Neutrophil (primary cell): Measurements from ENCODE around the gene YWHAH.

Experiments
- H3K27ac ChIP-seq: fragments of 200-600 bp; sonication (generic); 2 replicates; pipeline ENCODE4 v1.5.1; 2016; ENCODE audit warnings: mild to moderate bottlenecking, moderate library complexity
- H3K27me3 ChIP-seq: fragments of 200-600 bp; sonication (generic); 2 replicates; pipeline ENCODE4 v1.6.0; 2016; ENCODE audit warnings: mild to moderate bottlenecking
- H3K36me3 ChIP-seq: fragments of 200-600 bp; sonication (generic); 2 replicates; pipeline ENCODE4 v1.5.1; 2017
- H3K4me1 ChIP-seq, 2 experiments: fragments of 200-600 bp in 1 of 2; sonication (generic) in 1 of 2; 1 replicate in 1 of 2; 2 replicates in 1 of 2; pipeline versions ENCODE4 v1.5.1 to v1.6.1; 2013 to 2016; ENCODE audit warnings: low read depth in 1 of 2, low read length in 1 of 2, mild to moderate bottlenecking in 1 of 2, moderate library complexity in 1 of 2; ENCODE audit not compliant: control insufficient read depth in 1 of 2, insufficient read depth in 1 of 2
- H3K4me3 ChIP-seq, 2 experiments: fragments of 200-600 bp in 1 of 2; sonication (generic) in 1 of 2; 1 replicate in 1 of 2; 2 replicates in 1 of 2; pipeline ENCODE4 v1.5.1; 2013 to 2016; ENCODE audit warnings: low read depth in 1 of 2, low read length in 1 of 2, mild to moderate bottlenecking in 1 of 2, moderate library complexity in 1 of 2
- H3K9me3 ChIP-seq: fragments of 200-600 bp; sonication (generic); 2 replicates; pipeline ENCODE4 v1.5.1; 2016
- TF ChIP-seq, protein P1 (sequence below): fragments of 200-600 bp; sonication (generic); IDR thresholded peaks from 2 replicates; pipeline ENCODE4 v1.5.1; 2016; ENCODE audit warnings: antibody characterized with exemption

The YWHAH gene

DNA sequence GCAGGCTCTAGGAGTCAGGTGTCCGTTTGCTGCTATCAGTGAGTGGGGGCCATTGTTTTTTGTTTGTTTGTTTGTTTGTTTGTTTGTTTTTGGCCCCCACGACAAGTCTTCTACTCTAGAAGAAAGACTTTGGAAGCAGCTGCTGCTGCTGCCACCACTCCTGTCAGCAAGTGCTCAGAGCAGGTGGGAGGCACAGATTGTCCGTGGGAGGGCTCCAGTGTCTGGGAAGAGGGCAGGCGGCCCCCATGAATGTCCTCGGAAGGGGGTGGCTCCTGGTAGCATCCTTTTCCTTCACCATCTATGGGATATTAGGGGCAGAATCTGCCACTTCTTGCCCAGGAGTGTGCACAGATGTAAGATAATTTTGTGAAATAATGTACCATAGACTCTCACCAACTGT lies 37.8 kb upstream of the YWHAH start:
- H3K9me3 ChIP-seq = no peaks in the 10 kb centered on the region
- H3K4me3 ChIP-seq = no peak overlapping the region
- no peak overlapping the region for H3K27ac ChIP-seq
- TF ChIP-seq, protein P1, sequence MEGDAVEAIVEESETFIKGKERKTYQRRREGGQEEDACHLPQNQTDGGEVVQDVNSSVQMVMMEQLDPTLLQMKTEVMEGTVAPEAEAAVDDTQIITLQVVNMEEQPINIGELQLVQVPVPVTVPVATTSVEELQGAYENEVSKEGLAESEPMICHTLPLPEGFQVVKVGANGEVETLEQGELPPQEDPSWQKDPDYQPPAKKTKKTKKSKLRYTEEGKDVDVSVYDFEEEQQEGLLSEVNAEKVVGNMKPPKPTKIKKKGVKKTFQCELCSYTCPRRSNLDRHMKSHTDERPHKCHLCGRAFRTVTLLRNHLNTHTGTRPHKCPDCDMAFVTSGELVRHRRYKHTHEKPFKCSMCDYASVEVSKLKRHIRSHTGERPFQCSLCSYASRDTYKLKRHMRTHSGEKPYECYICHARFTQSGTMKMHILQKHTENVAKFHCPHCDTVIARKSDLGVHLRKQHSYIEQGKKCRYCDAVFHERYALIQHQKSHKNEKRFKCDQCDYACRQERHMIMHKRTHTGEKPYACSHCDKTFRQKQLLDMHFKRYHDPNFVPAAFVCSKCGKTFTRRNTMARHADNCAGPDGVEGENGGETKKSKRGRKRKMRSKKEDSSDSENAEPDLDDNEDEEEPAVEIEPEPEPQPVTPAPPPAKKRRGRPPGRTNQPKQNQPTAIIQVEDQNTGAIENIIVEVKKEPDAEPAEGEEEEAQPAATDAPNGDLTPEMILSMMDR = no peak
- no peaks in the 10 kb centered on the region for H3K27me3 ChIP-seq
- H3K36me3 ChIP-seq = peaks cover 64% of the 10 kb centered on the region
- H3K4me1 ChIP-seq = no peaks in the 10 kb centered on the region

DNA sequence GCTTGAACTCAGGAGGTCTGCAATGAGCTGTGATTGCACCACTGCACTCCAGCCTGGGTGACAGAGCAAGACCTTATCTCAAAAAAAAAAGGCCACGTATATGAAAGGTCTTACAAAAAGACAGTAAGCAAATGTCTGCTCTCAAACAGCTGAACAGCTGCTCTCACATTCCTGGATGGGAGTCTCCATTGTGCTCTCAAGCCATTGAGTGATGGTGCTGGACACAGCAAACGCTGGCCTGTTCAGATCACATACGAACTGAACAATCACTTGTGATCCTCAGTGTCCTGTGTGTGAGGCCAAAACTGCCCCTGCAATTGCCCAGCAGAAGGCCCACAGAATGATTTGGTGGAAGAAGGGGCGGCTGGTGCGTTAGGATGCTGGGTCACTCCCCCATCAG lies 34.4 kb upstream of the YWHAH start:
- Histone ChIP-seq H3K4me3 (no peak overlapping the region), H3K9me3 (no peaks in the 10 kb centered on the region), H3K27ac (no peak overlapping the region), H3K4me1 (no peaks in the 10 kb centered on the region), H3K27me3 (no peaks in the 10 kb centered on the region), H3K36me3 (peaks cover 50% of the 10 kb centered on the region)
- TF ChIP-seq, protein P1 = no peak

DNA sequence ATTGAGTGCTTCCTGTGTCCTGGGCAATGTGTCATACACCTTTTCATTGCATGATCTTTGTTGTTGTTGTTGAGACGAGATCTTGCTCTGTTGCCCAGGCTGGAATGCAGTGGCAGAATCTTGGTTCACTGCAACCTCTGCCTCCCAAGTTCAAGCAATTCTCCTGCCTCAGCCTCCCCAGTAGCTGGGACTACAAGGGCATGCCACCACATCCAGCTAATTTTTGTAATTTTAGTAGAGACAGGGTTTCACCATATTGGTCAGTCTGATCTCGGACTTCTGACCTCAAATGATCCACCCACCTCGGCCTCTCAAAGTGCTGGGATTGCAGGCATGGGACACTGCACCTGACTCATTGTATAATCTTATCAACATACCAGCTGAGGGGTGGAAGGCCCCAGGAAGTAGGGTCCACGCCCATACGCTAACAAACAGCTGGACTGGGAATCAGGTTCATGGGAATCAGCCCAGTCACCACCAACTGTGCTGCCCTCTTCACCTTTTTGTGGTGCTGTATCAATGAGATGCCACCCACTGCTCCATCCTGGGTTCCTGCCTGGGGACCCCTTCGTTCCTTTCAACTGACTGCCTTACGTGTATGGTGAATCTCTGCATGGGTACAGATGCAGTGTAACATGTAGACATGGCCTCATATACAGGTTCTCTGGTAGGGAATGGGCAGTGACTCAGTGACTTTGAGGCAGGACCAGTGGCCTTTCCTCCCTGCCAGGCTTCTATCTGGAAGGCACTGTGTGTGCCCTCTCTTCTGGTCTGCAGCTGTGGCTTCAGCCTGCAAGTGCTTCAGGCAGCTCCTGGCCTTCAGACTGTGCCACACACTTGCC lies 32.5 kb upstream of the YWHAH start:
- H3K27me3 ChIP-seq = no peaks in the 10 kb centered on the region
- H3K36me3 ChIP-seq = peaks cover 32% of the 10 kb centered on the region
- H3K9me3 ChIP-seq = no peaks in the 10 kb centered on the region
- H3K27ac ChIP-seq = no peak overlapping the region
- TF ChIP-seq, protein P1 = no peak
- H3K4me1 ChIP-seq = peaks cover under 1 to 15% of the 10 kb centered on the region in 2 experiments
- no peak overlapping the region for H3K4me3 ChIP-seq

DNA sequence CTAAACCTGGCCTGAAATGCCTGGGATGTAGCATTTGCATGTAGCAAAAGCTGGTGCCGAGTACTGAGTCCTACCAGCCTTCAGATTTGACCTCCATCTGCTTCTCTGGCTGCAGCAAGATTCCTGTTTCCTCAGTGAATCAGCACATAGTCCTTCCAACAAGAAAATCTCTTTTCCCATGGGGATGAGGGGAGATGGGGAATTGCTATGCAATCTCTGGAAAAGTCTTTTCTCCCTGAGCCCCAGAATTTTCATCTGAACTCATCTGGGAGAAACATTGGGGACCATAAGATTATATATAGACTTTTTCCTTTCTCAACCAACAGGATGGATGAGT lies 32.0 kb upstream of the YWHAH start:
- H3K27me3 ChIP-seq = no peaks in the 10 kb centered on the region
- no peaks in the 10 kb centered on the region for H3K9me3 ChIP-seq
- no peak overlapping the region for H3K4me3 ChIP-seq
- peaks cover 26% of the 10 kb centered on the region for H3K36me3 ChIP-seq
- H3K4me1 ChIP-seq = peaks cover 6 to 21% of the 10 kb centered on the region in 2 experiments
- H3K27ac ChIP-seq = no peak overlapping the region
- TF ChIP-seq, protein P1 = no peak

- Histone ChIP-seq H3K27me3 (no peaks in the 10 kb centered on the region), H3K9me3 (no peaks in the 10 kb centered on the region), H3K4me3 (no peak overlapping the region), H3K36me3 (peaks cover 11% of the 10 kb centered on the region), H3K27ac (no peak overlapping the region), H3K4me1 (peaks cover 38 to 53% of the 10 kb centered on the region in 2 experiments)
- TF ChIP-seq, protein P1 = no peak
Observed at GRCh38 chr22:31915586-31915985, 28.7 kb upstream of the YWHAH start.
